Measurements from ENCODE around the gene HOXA9. TPM values are rescaled to one million over a fixed set of nuclear protein-coding genes. Genes with fewer than 3 reads are reported as not detected.

HOXA9 gene
- polyA plus RNA-seq, 3 donors, result 0.55 to 1.9 (median 1.2) TPM

DNA sequence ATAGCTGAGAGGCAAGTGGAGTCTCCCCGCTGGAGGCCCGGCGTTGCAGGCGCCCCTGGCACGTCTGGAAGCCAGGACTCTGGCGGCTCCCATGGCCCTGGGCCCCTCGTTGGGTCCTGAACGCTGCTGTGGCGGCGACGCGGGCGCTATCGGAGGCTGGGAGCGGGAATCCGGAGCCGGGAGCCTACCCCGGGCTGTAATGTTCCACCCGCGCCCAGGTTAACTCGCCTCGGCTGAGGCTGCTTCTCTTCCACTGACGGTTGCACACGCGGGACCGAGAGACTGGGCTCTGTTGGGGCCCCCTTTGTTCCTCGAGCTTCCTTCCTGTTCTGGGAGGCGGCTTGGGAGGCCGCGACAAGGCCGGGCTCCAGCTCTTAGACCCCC, 20.6 kb downstream of the HOXA9 start:
- Histone ChIP-seq H3K36me3 (replicated peaks in 1 of 2; ENCODE audit: control insufficient read depth in 1 of 2, insufficient read depth in 2 of 2, low read length in 2 of 2) (no peaks in the 10 kb centered on the region), H3K27me3 (ENCODE audit: control insufficient read depth in 2 of 2, insufficient read depth in 2 of 2, low read length in 2 of 2) (peaks cover 36 to 70% of the 10 kb centered on the region in 2 donors), H3K4me1 (ENCODE audit: control insufficient read depth in 1 of 2, insufficient read depth in 2 of 2, low read length in 2 of 2) (peaks cover 13 to 18% of the 10 kb centered on the region in 2 donors), H3K4me3 (replicated peaks in 1 of 3; ENCODE audit: low read depth in 2 of 3, low read length in 3 of 3) (no peak overlapping the region), H3K4me2 (replicated peaks; ENCODE audit: extremely low read depth, low read length, poor library complexity, severe bottlenecking) (no peak overlapping the region), H2AFZ (ENCODE audit: insufficient read depth, low read depth, low read length, poor library complexity, severe bottlenecking) (no peak overlapping the region), H3K9ac (ENCODE audit: insufficient read depth, low read length, poor library complexity, severe bottlenecking) (no peak overlapping the region), H3K9me3 (replicated peaks in 1 of 2; ENCODE audit: control insufficient read depth in 1 of 2, insufficient read depth in 1 of 2, low read length in 2 of 2) (peaks cover 22 to 30% of the 10 kb centered on the region in 2 donors), H3K79me2 (ENCODE audit: insufficient read depth, low read length) (no peaks in the 10 kb centered on the region), H3K27ac (ENCODE audit: low read depth in 1 of 2, low read length in 2 of 2) (no peak overlapping the region), H4K20me1 (ENCODE audit: insufficient read depth, low read length) (no peaks in the 10 kb centered on the region)
- no peak overlapping the region for H3K27ac Mint-ChIP-seq
- H3K4me3 Mint-ChIP-seq, result peak overlapping the region in 1 of 2 donors; percentile 92
- H3K4me1 Mint-ChIP-seq, result peaks cover 21% of the 10 kb centered on the region
- no peak for DNase-seq
- 54% methylated on average over 31 of the region's 31 CpGs for WGBS (ENCODE audit: insufficient coverage)
- peaks cover 13 to 46% (median 35%) of the 10 kb centered on the region in 7 donors for H3K9me3 Mint-ChIP-seq
- peaks cover 61 to 76% (median 74%) of the 10 kb centered on the region in 3 donors for H3K27me3 Mint-ChIP-seq (ENCODE audit: low read depth in 3 of 3)
- H3K36me3 Mint-ChIP-seq, result peaks cover 3 to 14% of the 10 kb centered on the region in 2 donors
- TF ChIP-seq, protein P1, sequence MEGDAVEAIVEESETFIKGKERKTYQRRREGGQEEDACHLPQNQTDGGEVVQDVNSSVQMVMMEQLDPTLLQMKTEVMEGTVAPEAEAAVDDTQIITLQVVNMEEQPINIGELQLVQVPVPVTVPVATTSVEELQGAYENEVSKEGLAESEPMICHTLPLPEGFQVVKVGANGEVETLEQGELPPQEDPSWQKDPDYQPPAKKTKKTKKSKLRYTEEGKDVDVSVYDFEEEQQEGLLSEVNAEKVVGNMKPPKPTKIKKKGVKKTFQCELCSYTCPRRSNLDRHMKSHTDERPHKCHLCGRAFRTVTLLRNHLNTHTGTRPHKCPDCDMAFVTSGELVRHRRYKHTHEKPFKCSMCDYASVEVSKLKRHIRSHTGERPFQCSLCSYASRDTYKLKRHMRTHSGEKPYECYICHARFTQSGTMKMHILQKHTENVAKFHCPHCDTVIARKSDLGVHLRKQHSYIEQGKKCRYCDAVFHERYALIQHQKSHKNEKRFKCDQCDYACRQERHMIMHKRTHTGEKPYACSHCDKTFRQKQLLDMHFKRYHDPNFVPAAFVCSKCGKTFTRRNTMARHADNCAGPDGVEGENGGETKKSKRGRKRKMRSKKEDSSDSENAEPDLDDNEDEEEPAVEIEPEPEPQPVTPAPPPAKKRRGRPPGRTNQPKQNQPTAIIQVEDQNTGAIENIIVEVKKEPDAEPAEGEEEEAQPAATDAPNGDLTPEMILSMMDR (IDR thresholded peaks at IDR 0.05), result no peak
- intact Hi-C loops (cut with micrococcal nuclease), result loop anchor here in 1 of 2 donors (5.0 kb wide), 1 partner anchor 282 kb away; the partner anchor contains the start of gene SKAP2

DNA sequence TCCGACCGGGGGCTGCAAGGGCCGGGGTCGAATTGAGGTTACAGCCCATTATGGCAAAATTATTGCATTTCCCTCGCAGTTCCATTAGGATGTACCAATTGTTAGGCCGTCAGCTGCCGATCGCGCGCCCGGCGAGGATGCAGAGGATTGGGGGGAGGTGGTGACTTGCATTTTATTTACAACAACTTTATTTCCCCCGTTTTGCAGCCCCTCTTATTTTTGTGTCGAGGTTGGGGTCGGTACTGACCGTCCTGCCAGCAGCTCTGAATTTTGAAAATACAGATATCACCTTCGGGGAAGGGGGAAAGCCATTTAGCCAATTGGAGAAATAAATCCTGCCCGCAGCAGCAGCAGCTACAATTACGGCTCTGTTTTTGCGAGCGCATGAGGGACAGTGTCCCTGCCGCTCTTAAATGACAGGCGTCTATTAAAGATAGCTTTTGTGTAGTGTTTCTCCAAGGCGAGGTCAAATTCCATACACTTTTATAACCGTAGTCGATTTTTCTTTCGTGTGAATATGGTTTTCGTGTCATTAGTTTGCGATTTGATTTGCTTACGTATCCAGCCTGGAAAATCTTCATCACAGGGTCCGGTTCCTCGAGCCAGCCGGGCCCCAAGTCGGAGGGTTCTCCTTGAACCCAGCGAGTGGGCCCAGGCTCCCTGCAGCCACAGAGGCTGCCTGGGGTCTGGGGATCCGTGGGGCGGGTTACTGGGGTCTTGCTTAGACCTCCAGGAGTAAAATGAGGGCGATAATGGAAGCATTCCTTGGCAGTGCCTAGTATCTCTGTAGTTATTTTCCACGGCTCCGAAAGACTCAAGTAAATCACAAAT, 21.2 kb downstream of the HOXA9 start:
- intact Hi-C loops (cut with micrococcal nuclease), result loop anchor here in 1 of 2 donors (5.0 kb wide), 1 partner anchor 282 kb away; the partner anchor contains the start of gene SKAP2
- Histone ChIP-seq H3K27me3 (ENCODE audit: control insufficient read depth in 2 of 2, insufficient read depth in 2 of 2, low read length in 2 of 2) (peaks cover 30 to 64% of the 10 kb centered on the region in 2 donors), H3K27ac (ENCODE audit: low read depth in 1 of 2, low read length in 2 of 2) (no peak overlapping the region), H3K4me3 (replicated peaks in 1 of 3; ENCODE audit: low read depth in 2 of 3, low read length in 3 of 3) (peak overlapping the region in 1 of 3 experiments; percentile 70), H3K9me3 (replicated peaks in 1 of 2; ENCODE audit: control insufficient read depth in 1 of 2, insufficient read depth in 1 of 2, low read length in 2 of 2) (peaks cover 22 to 30% of the 10 kb centered on the region in 2 donors), H3K9ac (ENCODE audit: insufficient read depth, low read length, poor library complexity, severe bottlenecking) (no peak overlapping the region), H3K4me2 (replicated peaks; ENCODE audit: extremely low read depth, low read length, poor library complexity, severe bottlenecking) (peak overlapping the region; percentile 67), H3K79me2 (ENCODE audit: insufficient read depth, low read length) (no peaks in the 10 kb centered on the region), H3K36me3 (replicated peaks in 1 of 2; ENCODE audit: control insufficient read depth in 1 of 2, insufficient read depth in 2 of 2, low read length in 2 of 2) (no peaks in the 10 kb centered on the region), H2AFZ (ENCODE audit: insufficient read depth, low read depth, low read length, poor library complexity, severe bottlenecking) (no peak overlapping the region), H4K20me1 (ENCODE audit: insufficient read depth, low read length) (no peaks in the 10 kb centered on the region), H3K4me1 (ENCODE audit: control insufficient read depth in 1 of 2, insufficient read depth in 2 of 2, low read length in 2 of 2) (peaks cover 13 to 18% of the 10 kb centered on the region in 2 donors)
- no peak for DNase-seq
- H3K36me3 Mint-ChIP-seq, result peaks cover 3 to 14% of the 10 kb centered on the region in 2 donors
- peaks cover 21% of the 10 kb centered on the region for H3K4me1 Mint-ChIP-seq
- peaks cover 55 to 71% (median 68%) of the 10 kb centered on the region in 3 donors for H3K27me3 Mint-ChIP-seq (ENCODE audit: low read depth in 3 of 3)
- H3K27ac Mint-ChIP-seq, result no peak overlapping the region
- peak overlapping the region in 1 of 2 donors; percentile 92 for H3K4me3 Mint-ChIP-seq
- TF ChIP-seq, protein P1 (IDR thresholded peaks at IDR 0.05), result peak; percentile 0
- H3K9me3 Mint-ChIP-seq, result peaks cover 13 to 43% (median 37%) of the 10 kb centered on the region in 7 donors
- WGBS (ENCODE audit: insufficient coverage), result 87% methylated on average over 28 of the region's 40 CpGs

All from CD14-positive monocyte (primary cell).